Heart right ventricle (tissue), 16 donors: ENCODE measurements around the gene TPD52L1. TPM values are rescaled to one million over a fixed set of nuclear protein-coding genes. Genes with fewer than 3 reads are reported as not detected.

Source experiments
- ATAC-seq, 8 donors: fragments of 200-7000 bp; cut with Tn5 transposase; one replicate each; pipeline ENCODE4 v1.9.1; 2020; ENCODE audit warnings: mild to moderate bottlenecking in 8 of 8, moderate library complexity in 8 of 8, moderate number of reproducible peaks in 1 of 8
- DNase-seq, 2 donors: peaks; one replicate each; pipeline ENCODE4 v3.0.0-alpha.2; 2020
- H3K27ac ChIP-seq, 10 donors: fragments of 200-600 bp; sonication (generic) in 2 of 10; one replicate each; pipeline versions ENCODE4 v1.5.0 to v1.8.0; 2020 to 2022; ENCODE audit warnings: mild to moderate bottlenecking in 3 of 10
- H3K27me3 ChIP-seq, 7 donors: fragments of 200-600 bp; one replicate each; pipeline ENCODE4 v1.8.0; 2021 to 2022; ENCODE audit warnings: mild to moderate bottlenecking in 2 of 7
- H3K36me3 ChIP-seq, 9 donors: fragments of 200-600 bp; sonication (generic) in 1 of 9; one replicate each; pipeline versions ENCODE4 v1.5.0 to v1.8.0; 2020 to 2022; ENCODE audit warnings: mild to moderate bottlenecking in 2 of 9
- H3K4me1 ChIP-seq, 9 donors: fragments of 200-600 bp; sonication (generic) in 1 of 9; one replicate each; pipeline versions ENCODE4 v1.5.0 to v1.8.0; 2020 to 2022; ENCODE audit warnings: mild to moderate bottlenecking in 4 of 9
- H3K4me3 ChIP-seq, 10 donors: fragments of 200-600 bp; sonication (generic) in 2 of 10; one replicate each; pipeline versions ENCODE4 v1.5.0 to v1.8.0; 2020 to 2022; ENCODE audit warnings: mild to moderate bottlenecking in 7 of 10, moderate library complexity in 2 of 10
- H3K9me3 ChIP-seq, 11 donors: fragments of 200-600 bp in 10 of 11; sonication (generic) in 2 of 11; one replicate each; pipeline versions ENCODE4 v1.5.0 to v1.8.0; 2013 to 2022; ENCODE audit warnings: mild to moderate bottlenecking in 2 of 11, control low read depth in 1 of 11, moderate library complexity in 1 of 11
- WGBS, 2 donors: extraction: QIAGEN DNeasy Blood & Tissue Kit; methylation state at CpG; one replicate each; pipeline ENCODE4 v1.1.7; 2013; ENCODE audit warnings: inconsistent platforms in 1 of 2; 5-methylcytosine and 5-hydroxymethylcytosine counted together
- intact Hi-C, 10 donors: fragments of 100-400 bp; cut with DNase I; formaldehyde crosslinking; loops; one replicate each; pipeline versions ENCODE4 v1.11.1 to v1.14.2; 2022
- polyA plus RNA-seq, 2 donors: library from polyadenylated mRNA; stranded (reverse); fragments of 200-250 nt; gene quantifications; one replicate each; pipeline ENCODE4 v1.2.3, GENCODE V29; 2013
- total RNA-seq, 10 donors: library from RNA; stranded (reverse); fragmentation: NEBNext Ultra II Directional in 3 of 10; extraction: Animal tissue kit (Norgen Biotek cat#: 25700) in 3 of 10; gene quantifications; one replicate each; pipeline versions ENCODE4 v1.2.1 to v1.2.4, GENCODE V29; 2021 to 2023
- TF ChIP-seq, protein P1 (sequence below), 9 donors: fragments of 200-600 bp; sonication (generic) in 2 of 9; IDR thresholded peaks; one replicate each; pipeline versions ENCODE4 v1.5.0 to v1.8.0; 2021 to 2022; ENCODE audit warnings: antibody characterized with exemption in 9 of 9, mild to moderate bottlenecking in 5 of 9, moderate library complexity in 1 of 9
- donor health status: Arrhythmogenic right ventricular cardiomyopathy.
- donor health status: ischemic (EF 13 %, LVEDD 7.1; RV severe dilation, severe dysfunction).
- donor health status: healthy with polysubstance abuse.
- donor health status: DM: no; HTN: yes; CAD: no.
- donor health status: DM: no; HTN: no; CAD: no.
- donor health status: ischemic (EF 25% LVEDD 6.9; RV normal size, moderate dysfunction).
- donor health status: ischemic (EF 25% LVEDD 5.7; RV mildly dilated, moderate dysfunction).
- donor health status: healthy.
- donor health status: DM: yes; HTN: yes; CAD: no.
- donor health status: Ischemic cardiomyopathy.
- donor health status: ischemic (EF 35%, LVEDD 5.7; RV mildly dilated, moderate dysfunction).
- donor health status: nonischemic (EF 11% LVEDD 7.7; RV severe dilation, severe dysfunction).
- donor health status: DM: yes; HTN: yes; CAD: no.
- donor health status: PGD.
- donor health status: ischemic (EF 29% LVEDD 5.4; RV normal size, mild dysfunction).
- donor health status: nonischemic (EF 23%, LVEDD 6.1; RV moderate dilation, normal function).

Gene TPD52L1
- total and polyA plus RNA-seq, 12 donors: 21.2 to 97.8 (median 54.1) TPM

DNA sequence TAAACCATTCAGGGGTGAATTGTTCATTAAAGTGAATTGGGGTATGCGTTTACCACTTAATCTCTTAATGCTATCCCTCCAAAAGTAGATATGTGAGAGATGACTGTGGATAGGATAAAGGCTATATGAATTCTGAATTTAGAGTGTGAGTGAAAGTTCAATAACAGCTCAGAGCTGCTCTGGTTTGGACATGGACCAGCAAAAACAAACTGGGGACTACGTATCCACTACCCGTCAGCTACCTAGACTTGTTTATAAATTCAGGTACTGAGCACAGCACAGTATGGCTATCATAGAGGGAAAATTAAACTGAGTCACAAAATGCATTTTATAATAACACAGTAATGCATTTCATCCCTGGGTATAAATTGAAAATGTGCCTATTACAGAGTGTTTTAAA is 103.8 kb downstream of the TPD52L1 start:
- TF ChIP-seq, protein P1, sequence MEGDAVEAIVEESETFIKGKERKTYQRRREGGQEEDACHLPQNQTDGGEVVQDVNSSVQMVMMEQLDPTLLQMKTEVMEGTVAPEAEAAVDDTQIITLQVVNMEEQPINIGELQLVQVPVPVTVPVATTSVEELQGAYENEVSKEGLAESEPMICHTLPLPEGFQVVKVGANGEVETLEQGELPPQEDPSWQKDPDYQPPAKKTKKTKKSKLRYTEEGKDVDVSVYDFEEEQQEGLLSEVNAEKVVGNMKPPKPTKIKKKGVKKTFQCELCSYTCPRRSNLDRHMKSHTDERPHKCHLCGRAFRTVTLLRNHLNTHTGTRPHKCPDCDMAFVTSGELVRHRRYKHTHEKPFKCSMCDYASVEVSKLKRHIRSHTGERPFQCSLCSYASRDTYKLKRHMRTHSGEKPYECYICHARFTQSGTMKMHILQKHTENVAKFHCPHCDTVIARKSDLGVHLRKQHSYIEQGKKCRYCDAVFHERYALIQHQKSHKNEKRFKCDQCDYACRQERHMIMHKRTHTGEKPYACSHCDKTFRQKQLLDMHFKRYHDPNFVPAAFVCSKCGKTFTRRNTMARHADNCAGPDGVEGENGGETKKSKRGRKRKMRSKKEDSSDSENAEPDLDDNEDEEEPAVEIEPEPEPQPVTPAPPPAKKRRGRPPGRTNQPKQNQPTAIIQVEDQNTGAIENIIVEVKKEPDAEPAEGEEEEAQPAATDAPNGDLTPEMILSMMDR (IDR thresholded peaks at IDR 0.05): no peak
- ATAC-seq (no peak), DNase-seq (no peak)
- H3K27ac ChIP-seq: no peak overlapping the region
- H3K4me3 ChIP-seq: no peak overlapping the region
- H3K36me3 ChIP-seq: peaks cover 0 to 8% (median 0%) of the 10 kb centered on the region in 9 donors
- no peaks in the 10 kb centered on the region for H3K9me3 ChIP-seq
- no peaks in the 10 kb centered on the region for H3K27me3 ChIP-seq
- 94 to 98% methylated on average over 3 of the region's 3 CpGs for WGBS, 2 donors
- H3K4me1 ChIP-seq: peaks cover 0 to 9% (median 0%) of the 10 kb centered on the region in 9 donors
- intact Hi-C loops: no loop called here

DNA sequence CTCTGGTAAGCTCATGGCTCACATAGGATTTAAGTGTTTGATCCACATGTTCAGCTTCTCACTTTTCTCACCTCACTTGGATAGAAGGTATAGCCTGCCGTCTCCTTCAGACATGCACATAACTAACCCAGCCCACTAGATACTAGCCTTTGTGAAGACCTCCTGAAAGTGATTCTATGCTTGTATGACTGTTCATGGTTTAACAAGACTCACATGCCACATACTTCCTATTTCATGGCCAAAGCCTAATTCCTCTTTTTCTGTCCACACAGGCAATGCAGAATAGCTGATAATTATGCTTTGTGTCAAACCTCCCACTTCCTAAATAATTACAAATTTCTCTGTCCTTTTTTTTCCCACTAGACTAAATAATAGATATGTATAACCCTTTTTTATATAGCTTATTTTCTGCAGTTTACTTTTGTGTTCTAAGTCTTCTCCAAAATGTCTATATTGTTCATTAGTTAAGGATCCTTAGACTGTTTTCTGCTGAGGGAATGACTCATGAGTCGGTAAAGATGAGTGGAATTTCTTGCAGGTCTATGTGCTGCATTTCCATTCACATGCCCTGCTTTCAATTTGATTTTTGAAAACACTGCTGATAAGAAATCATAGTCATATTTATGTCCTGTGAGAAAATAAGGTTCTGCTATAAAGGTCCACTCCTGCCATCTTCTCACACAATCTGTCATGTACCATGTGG is 105.2 kb downstream of the TPD52L1 start:
- peaks cover 0 to 18% (median 3%) of the 10 kb centered on the region in 9 donors for H3K36me3 ChIP-seq
- WGBS, 2 donors: 90 to 94% methylated on average over 2 of the region's 2 CpGs

DNA sequence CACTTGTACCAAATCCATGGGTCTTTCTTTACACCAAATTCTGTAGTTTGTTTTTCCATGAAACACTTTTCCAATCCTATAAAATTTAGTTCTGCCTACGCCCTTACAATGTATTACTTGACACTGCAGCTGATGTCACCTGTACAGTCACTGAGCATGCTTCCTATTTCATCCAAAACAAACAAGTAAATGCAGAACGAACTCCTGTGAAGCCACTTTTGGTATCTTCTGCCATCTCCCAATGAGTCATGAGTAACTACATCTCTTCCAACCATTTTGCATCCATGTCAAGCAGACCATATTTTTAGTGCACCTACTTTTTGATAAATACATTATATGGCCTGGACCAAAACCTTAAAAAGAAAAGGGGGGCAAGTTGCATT is 105.8 kb downstream of the TPD52L1 start:
- Histone ChIP-seq H3K36me3 (peaks cover 0 to 24% (median 3%) of the 10 kb centered on the region in 9 donors), H3K27me3 (no peaks in the 10 kb centered on the region), H3K27ac (no peak overlapping the region), H3K9me3 (no peaks in the 10 kb centered on the region), H3K4me3 (no peak overlapping the region), H3K4me1 (peaks cover 0 to 9% (median 0%) of the 10 kb centered on the region in 9 donors)
- intact Hi-C loops: no loop called here
- ATAC-seq (no peak), DNase-seq (no peak)
- WGBS, 2 donors: 85% methylated on average over 2 of the region's 2 CpGs
- TF ChIP-seq, protein P1 (IDR thresholded peaks at IDR 0.05): no peak

More for the DNA sequence above, 105.2 kb downstream of the TPD52L1 start:
- Histone ChIP-seq H3K4me1 (peaks cover 0 to 9% (median 0%) of the 10 kb centered on the region in 9 donors), H3K27me3 (no peaks in the 10 kb centered on the region), H3K4me3 (no peak overlapping the region), H3K27ac (no peak overlapping the region), H3K9me3 (no peaks in the 10 kb centered on the region)
- intact Hi-C loops: no loop called here
- DNase-seq (no peak), ATAC-seq (no peak)
- TF ChIP-seq, protein P1 (IDR thresholded peaks at IDR 0.05): no peak

DNA sequence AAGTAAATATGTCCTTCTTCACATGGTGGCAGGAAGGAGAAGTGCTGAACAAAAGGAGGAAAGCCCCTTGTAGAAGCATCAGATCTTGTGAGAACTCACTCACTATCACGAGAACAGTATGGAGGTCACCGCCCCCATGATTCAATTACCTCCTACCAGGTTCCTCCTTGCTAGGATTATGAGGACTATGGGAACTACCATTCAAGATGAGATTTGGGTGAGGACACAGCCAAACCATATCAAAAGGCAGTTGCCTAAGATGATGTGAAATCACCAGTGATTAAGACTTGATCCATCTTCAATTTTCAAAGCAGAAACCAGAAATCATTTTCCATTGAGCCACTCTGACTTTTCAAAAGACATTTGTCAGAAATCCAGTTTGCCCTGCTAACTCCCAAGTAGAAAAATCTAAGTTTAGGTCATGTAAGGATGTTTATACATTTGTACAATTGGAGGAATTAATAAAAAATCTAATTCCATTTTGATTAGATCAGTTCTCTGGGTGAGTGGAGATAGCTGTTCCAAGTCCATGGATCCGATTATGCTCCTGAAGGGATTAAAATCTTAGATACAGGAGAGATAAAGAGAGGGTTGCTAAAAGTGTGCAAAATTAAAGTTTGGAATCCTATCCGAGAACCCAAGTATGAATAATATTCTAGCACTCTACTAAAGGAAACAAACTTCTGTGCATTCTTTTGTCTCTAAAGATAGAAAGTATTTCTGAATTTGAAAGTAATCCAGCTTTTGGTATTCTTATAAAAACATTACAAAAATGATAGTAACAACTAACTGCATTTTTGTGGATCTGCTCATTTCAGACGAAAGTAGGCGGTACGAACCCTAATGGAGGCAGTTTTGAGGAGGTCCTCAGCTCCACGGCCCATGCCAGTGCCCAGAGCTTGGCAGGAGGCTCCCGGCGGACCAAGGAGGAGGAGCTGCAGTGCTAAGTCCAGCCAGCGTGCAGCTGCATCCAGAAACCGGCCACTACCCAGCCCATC is 108.7 kb downstream of the TPD52L1 start:
- TF ChIP-seq, protein P1 (IDR thresholded peaks at IDR 0.05): no peak
- peaks cover 0 to 9% (median 0%) of the 10 kb centered on the region in 9 donors for H3K4me1 ChIP-seq
- intact Hi-C loops: no loop called here
- WGBS, 2 donors: 72 to 75% methylated on average over 12 of the region's 12 CpGs
- peak overlapping the region in 1 of 10 donors; percentile 10 for H3K4me3 ChIP-seq
- H3K36me3 ChIP-seq: peaks cover 0 to 27% (median 3%) of the 10 kb centered on the region in 9 donors
- H3K27me3 ChIP-seq: no peaks in the 10 kb centered on the region
- no peaks in the 10 kb centered on the region for H3K9me3 ChIP-seq
- DNase-seq (no peak), ATAC-seq (peak in 3 of 8 donors; percentile 24 to 55 (median 46))
- H3K27ac ChIP-seq: no peak overlapping the region
